ENCODE results near the gene MAPK1IP1L. TPM values are rescaled to one million over a fixed set of nuclear protein-coding genes. Genes with fewer than 3 reads are reported as not detected.

MAPK1IP1L gene
- total and polyA plus RNA-seq, 2 of the 4 experiments (the other 2 are of a cell fraction): 44.8 to 168 TPM

Other genes starting within 250 kb of the MAPK1IP1L start
- 0.54 and 0.56 TPM in 2 replicates for gene GCH1, start 148.8 kb upstream of the MAPK1IP1L start, total RNA-seq (2012; rRNA removed)
- gene GCH1, start 148.8 kb upstream of the MAPK1IP1L start, polyA plus RNA-seq (2012; rRNA removed): 0.50 and 0.74 TPM in 2 replicates
- gene WDHD1, start 24.5 kb upstream of the MAPK1IP1L start, total RNA-seq (2012; rRNA removed): 13.1 and 17.5 TPM in 2 replicates
- 3.7 and 4.4 TPM in 2 replicates for gene WDHD1, start 24.5 kb upstream of the MAPK1IP1L start, polyA plus RNA-seq (2012; rRNA removed)
- 12.7 and 21.7 TPM in 2 replicates for gene SOCS4, start 24.4 kb upstream of the MAPK1IP1L start, total RNA-seq (2012; rRNA removed)
- gene SOCS4, start 24.4 kb upstream of the MAPK1IP1L start, polyA plus RNA-seq (2012; rRNA removed): 3.3 and 4.6 TPM in 2 replicates
- 84.4 and 145 TPM in 2 replicates for gene LGALS3, start 77.6 kb downstream of the MAPK1IP1L start, total RNA-seq (2012; rRNA removed)
- gene LGALS3, start 77.6 kb downstream of the MAPK1IP1L start, polyA plus RNA-seq (2012; rRNA removed): 171 and 200 TPM in 2 replicates
- gene DLGAP5, start 139.9 kb downstream of the MAPK1IP1L start, total RNA-seq (2012; rRNA removed): 19.0 and 40.3 TPM in 2 replicates
- 11.3 and 14.9 TPM in 2 replicates for gene DLGAP5, start 139.9 kb downstream of the MAPK1IP1L start, polyA plus RNA-seq (2012; rRNA removed)
- gene FBXO34, start 219.8 kb downstream of the MAPK1IP1L start, total RNA-seq (2012; rRNA removed): 27.8 and 35.1 TPM in 2 replicates
- 13.2 and 15.4 TPM in 2 replicates for gene FBXO34, start 219.8 kb downstream of the MAPK1IP1L start, polyA plus RNA-seq (2012; rRNA removed)

Measured in IMR-90 (cell line).